ENCODE measurements around the gene COL4A2.

Gene COL4A2

GRCh38 chr13:110371550-110372465, 64.7 kb downstream of the COL4A2 start:
- no peak for DNase-seq (ENCODE audit: extremely low spot score)
- POLR2A ChIA-PET = no interaction called here
- CTCF ChIA-PET = no interaction called here
- no peak for TF ChIP-seq FOXA1 (IDR thresholded peaks at IDR 0.05)
- TF ChIP-seq ELF4 (IDR thresholded peaks at IDR 0.05) = no peak
- TF ChIP-seq L3MBTL2 (conservative IDR thresholded peaks at IDR 0.05) = no peak
- no peak for TF ChIP-seq ZNF384 (IDR thresholded peaks at IDR 0.05)
- TF ChIP-seq SP1 (IDR thresholded peaks at IDR 0.05) = no peak
- TF ChIP-seq HDGF (IDR thresholded peaks at IDR 0.05; ENCODE audit: borderline replicate concordance) = no peak
- TF ChIP-seq NFRKB (IDR thresholded peaks at IDR 0.05) = no peak
- no peak for TF ChIP-seq FOXM1 (IDR thresholded peaks at IDR 0.05; ENCODE audit: borderline replicate concordance)
- no peak for TF ChIP-seq BHLHE40 (IDR thresholded peaks at IDR 0.05; ENCODE audit: borderline replicate concordance)
- no peak for TF ChIP-seq PKNOX1 (IDR thresholded peaks at IDR 0.05)
- TF ChIP-seq LEF1 (IDR thresholded peaks at IDR 0.05; ENCODE audit: borderline replicate concordance) = no peak
- TF ChIP-seq FOXK2 (IDR thresholded peaks at IDR 0.05) = no peak
- TF ChIP-seq ARNT (IDR thresholded peaks at IDR 0.05) = no peak
- TF ChIP-seq CTBP1 (IDR thresholded peaks at IDR 0.05; ENCODE audit: borderline replicate concordance) = no peak
- no peak for TF ChIP-seq TARDBP (IDR thresholded peaks at IDR 0.05)
- TF ChIP-seq SUZ12 (IDR thresholded peaks at IDR 0.05) = no peak

- TF ChIP-seq ELF4 (IDR thresholded peaks at IDR 0.05) (no peak), CTBP1 (IDR thresholded peaks at IDR 0.05; ENCODE audit: borderline replicate concordance) (no peak), FOXM1 (IDR thresholded peaks at IDR 0.05; ENCODE audit: borderline replicate concordance) (no peak), LEF1 (IDR thresholded peaks at IDR 0.05; ENCODE audit: borderline replicate concordance) (no peak), TARDBP (IDR thresholded peaks at IDR 0.05) (no peak), FOXK2 (IDR thresholded peaks at IDR 0.05) (no peak), HDGF (IDR thresholded peaks at IDR 0.05; ENCODE audit: borderline replicate concordance) (no peak)
- DNase-seq (ENCODE audit: extremely low spot score) = no peak
- ChIA-PET POLR2A (no interaction called here), CTCF (no interaction called here)
Observed at GRCh38 chr13:110372676-110373075, 65.6 kb downstream of the COL4A2 start.

- DNase-seq (ENCODE audit: extremely low spot score) = no peak
- TF ChIP-seq NFRKB (IDR thresholded peaks at IDR 0.05) (no peak), LEF1 (IDR thresholded peaks at IDR 0.05; ENCODE audit: borderline replicate concordance) (no peak), PKNOX1 (IDR thresholded peaks at IDR 0.05) (no peak), ZNF384 (IDR thresholded peaks at IDR 0.05) (no peak), HDGF (IDR thresholded peaks at IDR 0.05; ENCODE audit: borderline replicate concordance) (no peak), FOXA1 (IDR thresholded peaks at IDR 0.05) (no peak), FOXK2 (IDR thresholded peaks at IDR 0.05) (no peak), L3MBTL2 (conservative IDR thresholded peaks at IDR 0.05) (no peak), ELF4 (IDR thresholded peaks at IDR 0.05) (no peak), SUZ12 (IDR thresholded peaks at IDR 0.05) (no peak), SP1 (IDR thresholded peaks at IDR 0.05) (no peak)
- CTCF ChIA-PET = no interaction called here
- POLR2A ChIA-PET = no interaction called here
Observed at GRCh38 chr13:110373617-110374016, 66.5 kb downstream of the COL4A2 start.

- no peak for DNase-seq (ENCODE audit: extremely low spot score)
- ChIA-PET POLR2A (no interaction called here), CTCF (no interaction called here)
- TF ChIP-seq FOXA1 (IDR thresholded peaks at IDR 0.05) (no peak), L3MBTL2 (conservative IDR thresholded peaks at IDR 0.05) (no peak), ZNF384 (IDR thresholded peaks at IDR 0.05) (no peak), FOXM1 (IDR thresholded peaks at IDR 0.05; ENCODE audit: borderline replicate concordance) (no peak), CTBP1 (IDR thresholded peaks at IDR 0.05; ENCODE audit: borderline replicate concordance) (no peak), TARDBP (IDR thresholded peaks at IDR 0.05) (no peak), NFRKB (IDR thresholded peaks at IDR 0.05) (no peak)
Observed at GRCh38 chr13:110374431-110375370, 67.6 kb downstream of the COL4A2 start.

GRCh38 chr13:110376120-110376519, 69.0 kb downstream of the COL4A2 start:
- CTCF ChIA-PET = no interaction called here
- POLR2A ChIA-PET = no interaction called here
- TF ChIP-seq FOXA1 (IDR thresholded peaks at IDR 0.05) = no peak
- no peak for TF ChIP-seq TARDBP (IDR thresholded peaks at IDR 0.05)
- TF ChIP-seq SP1 (IDR thresholded peaks at IDR 0.05) = no peak
- TF ChIP-seq LEF1 (IDR thresholded peaks at IDR 0.05; ENCODE audit: borderline replicate concordance) = no peak
- TF ChIP-seq CTBP1 (IDR thresholded peaks at IDR 0.05; ENCODE audit: borderline replicate concordance) = no peak
- TF ChIP-seq SUZ12 (IDR thresholded peaks at IDR 0.05) = no peak
- no peak for TF ChIP-seq PKNOX1 (IDR thresholded peaks at IDR 0.05)
- no peak for TF ChIP-seq L3MBTL2 (conservative IDR thresholded peaks at IDR 0.05)
- no peak for TF ChIP-seq FOXK2 (IDR thresholded peaks at IDR 0.05)
- no peak for TF ChIP-seq HDGF (IDR thresholded peaks at IDR 0.05; ENCODE audit: borderline replicate concordance)
- TF ChIP-seq ZNF384 (IDR thresholded peaks at IDR 0.05) = no peak
- TF ChIP-seq FOXM1 (IDR thresholded peaks at IDR 0.05; ENCODE audit: borderline replicate concordance) = no peak
- no peak for TF ChIP-seq NFRKB (IDR thresholded peaks at IDR 0.05)
- no peak for TF ChIP-seq BHLHE40 (IDR thresholded peaks at IDR 0.05; ENCODE audit: borderline replicate concordance)
- no peak for TF ChIP-seq ARNT (IDR thresholded peaks at IDR 0.05)
- no peak for TF ChIP-seq ELF4 (IDR thresholded peaks at IDR 0.05)
- DNase-seq (ENCODE audit: extremely low spot score) = no peak
